Activated T-cell treated with anti-CD3 and anti-CD28 coated beads for 48 hours (primary cell): ENCODE data around the gene EFNA5.
A peak's percentile ranks its signal among the peaks of the same experiment; 100 is the strongest.

Experiments used
- DNase-seq: peaks from one replicate; pipeline ENCODE4 v3.0.0-alpha.2; 2020; ENCODE audit warnings: low read depth

The EFNA5 gene

DNA sequence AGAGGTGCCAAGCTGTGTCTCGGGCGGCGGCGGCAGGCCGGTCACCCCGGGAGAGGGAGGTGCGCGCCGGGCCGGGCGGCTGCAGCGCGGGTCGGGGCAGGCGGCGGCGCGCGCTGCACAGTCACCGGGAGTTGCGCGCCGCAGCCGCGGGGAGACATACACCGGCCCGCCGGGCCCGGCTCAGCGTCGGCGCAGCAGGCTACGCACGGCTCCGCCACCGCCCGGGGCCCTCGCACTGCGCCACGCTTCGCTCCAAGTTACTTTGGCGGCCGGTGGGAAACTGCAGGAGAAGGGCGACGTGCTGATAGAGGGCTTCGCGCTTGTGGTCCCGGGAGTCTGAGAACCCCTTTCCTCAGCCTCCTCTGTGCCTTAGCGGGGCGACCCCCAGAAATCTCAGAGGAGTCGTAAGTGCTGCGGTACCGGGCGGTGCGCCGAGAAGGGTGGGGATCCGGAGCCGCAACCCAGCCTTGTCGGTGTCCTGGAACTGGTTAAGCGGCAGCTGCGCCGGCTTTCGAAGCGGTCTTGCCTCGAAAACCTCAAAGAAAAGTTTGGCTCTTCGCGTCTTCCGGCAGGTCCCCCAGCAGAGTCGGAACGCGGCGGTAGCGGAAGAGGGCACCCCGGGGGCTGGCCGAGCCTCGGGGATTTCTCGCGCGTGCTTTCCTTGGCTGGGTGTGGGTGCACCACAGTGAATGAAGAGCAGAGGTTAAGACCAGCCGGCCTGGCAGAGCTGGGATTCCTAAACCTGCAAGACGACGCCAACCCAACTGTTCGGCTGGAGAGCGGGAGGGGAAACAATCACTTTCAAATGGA lies at the start of gene EFNA5:
EFNA5 (minus strand) TSS at position 6 of the 810 bp plus-strand sequence.
- no peak for DNase-seq

DNA sequence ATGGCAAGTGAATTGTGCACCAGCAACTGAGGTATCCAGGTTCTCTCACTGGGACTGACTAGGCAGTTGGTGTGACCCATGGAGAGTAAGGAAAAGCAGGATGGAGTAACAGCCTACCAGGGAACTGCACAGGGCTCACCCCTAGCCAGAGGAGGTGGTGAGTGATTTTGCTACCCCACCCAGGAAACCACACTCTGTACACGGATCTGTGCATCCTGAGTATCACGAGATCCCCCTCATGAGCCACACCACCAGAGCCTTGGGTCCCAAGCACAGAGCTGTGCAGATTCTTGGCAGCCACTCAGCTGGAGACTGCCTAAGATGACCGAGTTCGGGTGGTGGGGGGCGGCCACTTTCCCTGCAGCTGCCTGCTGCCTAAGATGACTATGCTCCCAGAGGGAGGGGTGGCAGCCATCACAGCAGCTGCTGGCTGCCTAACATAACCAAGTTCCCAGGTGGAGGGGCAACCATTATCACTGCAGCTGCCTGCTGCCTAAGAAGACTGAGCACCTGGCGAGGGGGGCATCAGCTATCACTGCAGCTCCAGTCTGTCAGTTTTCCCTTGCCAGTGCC lies 48.4 kb upstream of the EFNA5 start:
- no peak for DNase-seq

DNA sequence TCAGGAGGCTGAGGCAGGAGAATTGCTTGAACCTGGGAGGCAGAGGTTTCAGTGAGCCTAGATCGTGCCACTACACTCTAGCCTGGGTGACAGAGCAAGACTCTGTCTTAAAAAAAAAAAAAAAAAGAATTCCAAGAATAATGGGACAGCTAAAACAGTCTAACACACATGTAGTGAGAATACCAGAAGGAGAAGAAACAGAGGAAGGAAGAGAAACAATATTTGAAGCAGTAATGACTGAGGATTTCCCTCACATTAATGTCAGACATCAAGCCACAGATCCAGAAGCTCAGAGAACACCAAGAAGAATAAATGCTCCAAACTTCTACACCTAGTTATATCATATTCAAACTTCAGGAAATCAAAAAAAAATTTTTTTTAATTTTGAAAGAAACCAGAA lies 47.1 kb upstream of the EFNA5 start:
- no peak for DNase-seq

DNA sequence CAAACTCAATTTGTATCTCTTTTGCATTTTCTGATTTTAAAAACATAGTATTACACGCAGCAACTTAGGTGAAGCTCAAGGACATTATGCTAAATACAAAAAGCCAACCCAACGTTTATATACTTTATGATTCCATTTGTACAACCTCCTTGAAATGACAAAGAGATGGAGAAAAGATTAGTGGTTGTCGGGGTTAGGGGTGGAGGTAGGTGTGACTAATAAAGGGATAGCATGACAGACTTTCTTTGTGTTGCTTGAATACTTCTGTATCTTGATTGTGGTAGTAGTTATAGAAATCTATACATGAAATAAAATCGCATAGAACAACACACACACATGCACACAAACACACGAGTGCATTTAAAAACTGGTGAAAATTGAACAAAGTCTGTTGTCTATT lies 42.5 kb upstream of the EFNA5 start:
- no peak for DNase-seq

DNA sequence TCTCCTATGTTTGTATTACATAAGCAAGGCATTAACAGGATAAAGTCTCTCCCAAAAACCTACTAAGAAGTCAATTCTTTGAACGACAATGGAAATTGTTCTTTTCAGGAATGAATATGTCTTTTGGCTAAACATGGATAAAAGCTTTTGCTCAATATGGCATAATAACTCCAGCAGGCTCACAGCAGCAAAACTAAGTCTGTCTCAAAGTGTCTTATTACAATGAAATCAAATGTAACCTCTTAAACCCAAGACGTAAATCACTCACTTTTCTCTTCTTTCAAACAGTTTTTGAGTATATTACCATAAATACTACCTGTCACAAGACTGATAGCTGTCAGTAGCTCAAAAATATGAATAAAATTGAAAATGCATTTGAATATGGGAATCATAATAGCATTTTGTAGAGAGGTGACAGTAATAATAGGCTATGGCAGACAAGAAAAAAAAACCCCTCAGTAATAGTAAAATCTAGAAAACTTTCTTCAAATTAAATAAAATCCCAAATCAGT lies 41.7 kb upstream of the EFNA5 start:
- DNase-seq: no peak

DNA sequence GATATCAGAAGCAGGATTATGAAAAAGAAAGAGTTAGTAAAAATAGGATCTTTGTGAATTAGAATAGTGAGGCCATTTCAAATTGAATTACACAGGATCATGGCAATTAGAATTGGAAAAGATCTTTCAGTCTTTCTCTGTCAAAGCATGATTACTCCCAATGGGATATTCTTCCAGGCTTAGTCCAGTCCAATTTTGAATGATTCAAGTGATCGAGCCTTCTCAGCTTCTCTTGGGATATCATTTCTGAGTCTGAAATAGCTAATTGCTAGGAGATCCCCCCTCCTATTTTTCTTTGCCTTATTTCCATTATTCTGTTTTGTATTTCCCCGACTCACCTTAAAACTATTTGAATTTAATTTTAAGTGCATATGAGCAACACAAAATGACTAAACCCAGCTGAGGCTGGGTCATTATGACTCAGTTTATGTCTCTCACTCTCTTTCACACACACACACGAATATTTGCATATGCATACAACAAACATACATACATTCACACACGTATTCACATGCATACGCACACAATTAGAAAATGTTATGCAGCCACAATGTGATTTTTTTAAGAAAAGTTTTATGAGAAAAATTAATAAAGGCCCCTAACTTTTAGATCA lies 34.8 kb upstream of the EFNA5 start:
- DNase-seq: no peak

DNA sequence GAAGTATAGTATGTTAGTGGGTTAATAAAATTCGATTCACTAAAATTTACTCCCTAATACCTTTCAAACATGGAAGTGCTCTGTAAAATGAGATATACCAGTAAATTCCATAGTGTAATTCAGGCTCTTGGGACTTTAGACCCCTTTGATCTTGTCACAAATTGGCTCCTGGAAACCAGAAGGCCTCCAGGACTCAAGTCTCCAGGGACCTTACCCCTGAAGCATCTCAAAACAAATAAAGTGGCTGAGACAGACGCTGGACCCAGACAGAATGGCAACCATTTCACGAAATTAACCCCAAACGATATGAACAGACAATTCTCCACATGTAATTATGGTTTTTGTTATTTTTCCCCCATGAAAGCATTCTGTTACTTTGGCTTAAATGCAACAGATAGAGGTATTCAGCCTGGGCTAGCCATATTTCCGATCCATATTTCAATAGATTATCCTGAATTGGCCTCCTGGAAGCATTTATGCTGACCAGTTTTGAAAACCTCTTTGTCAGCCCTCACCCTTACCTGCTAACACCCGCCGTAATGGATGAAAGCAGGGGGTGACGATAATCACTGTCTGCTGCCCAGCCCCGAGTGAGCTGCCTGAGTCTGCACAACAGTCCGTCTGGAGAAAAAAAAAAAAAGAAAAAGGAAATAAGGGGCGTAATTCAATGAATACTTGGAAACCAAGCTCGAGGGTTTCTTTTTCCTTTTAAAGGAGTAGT lies 34.1 kb upstream of the EFNA5 start:
- DNase-seq: no peak

DNA sequence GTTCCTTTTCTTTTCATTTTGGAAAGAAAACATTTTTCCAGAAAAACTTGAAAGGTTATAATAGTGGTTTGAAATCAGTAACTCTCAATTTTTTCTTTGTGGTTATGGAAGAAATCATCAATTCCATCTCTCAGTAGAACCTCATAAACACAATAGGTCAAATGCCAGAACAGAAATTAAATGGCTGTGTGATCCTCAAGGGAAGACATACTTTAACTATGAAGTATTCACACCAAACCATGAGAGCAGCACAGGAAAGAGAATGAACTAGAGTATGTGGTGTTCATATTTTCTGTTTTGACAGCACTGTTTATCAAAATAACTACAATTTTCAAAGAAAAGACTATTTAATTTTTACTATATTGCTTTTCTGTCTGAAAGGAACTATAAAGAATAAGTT lies 29.7 kb upstream of the EFNA5 start:
- DNase-seq: no peak

DNA sequence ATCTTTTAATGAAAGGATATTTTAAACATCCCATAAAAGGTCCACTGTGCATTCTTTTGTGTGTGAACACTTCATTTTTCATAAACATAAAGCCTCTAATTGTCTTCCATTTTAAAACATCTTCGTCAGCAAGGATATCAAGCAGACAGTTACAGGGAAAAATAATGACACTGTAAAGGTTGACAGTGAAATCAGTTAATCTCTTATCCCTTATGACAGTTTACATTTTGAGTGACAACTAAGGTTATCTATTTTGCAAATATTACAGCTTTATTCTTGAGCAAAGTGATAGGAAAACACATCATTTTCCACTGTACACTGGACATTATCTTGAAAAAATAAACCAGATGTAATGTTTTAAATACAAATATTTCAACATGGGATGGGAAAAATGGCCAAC lies 28.7 kb upstream of the EFNA5 start:
- DNase-seq: no peak

DNA sequence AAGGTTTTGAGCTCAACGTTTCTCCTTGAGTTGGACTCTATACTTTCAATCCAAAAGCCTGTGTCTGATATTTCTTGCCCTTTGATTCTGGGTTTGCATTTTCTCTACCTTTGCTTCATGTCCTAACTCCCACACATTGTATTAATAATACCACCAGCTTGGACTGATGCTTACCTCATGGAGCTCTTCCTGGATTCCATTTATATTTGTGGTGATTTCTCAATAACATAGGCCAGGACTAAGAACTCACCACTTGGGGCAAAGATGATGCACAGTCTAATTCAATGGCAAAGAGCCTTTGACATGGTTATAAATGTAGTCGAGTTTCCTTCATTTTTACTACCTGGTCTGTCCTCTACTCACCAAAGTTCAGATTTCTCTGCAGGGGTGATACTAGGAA lies 27.5 kb upstream of the EFNA5 start:
- no peak for DNase-seq

DNA sequence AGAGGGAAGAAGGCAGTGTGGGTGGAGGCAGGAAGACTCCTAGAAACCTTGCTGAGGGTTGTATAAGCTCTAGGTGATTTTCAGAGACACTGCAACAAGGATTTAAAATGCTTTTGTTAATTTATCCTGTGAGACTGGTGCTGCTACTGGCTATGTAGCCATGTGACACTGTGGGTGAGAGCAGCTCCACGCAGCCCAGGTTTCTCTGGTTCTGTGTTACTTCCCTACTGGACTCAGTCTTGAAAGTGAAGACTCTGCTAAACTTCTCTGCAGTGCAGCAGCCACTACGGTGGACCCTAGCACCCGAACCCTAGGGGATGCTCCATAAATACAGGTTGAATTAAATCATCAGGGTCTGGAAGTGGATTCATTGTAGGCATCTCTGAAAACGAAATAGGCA lies 25.8 kb upstream of the EFNA5 start:
- no peak for DNase-seq

DNA sequence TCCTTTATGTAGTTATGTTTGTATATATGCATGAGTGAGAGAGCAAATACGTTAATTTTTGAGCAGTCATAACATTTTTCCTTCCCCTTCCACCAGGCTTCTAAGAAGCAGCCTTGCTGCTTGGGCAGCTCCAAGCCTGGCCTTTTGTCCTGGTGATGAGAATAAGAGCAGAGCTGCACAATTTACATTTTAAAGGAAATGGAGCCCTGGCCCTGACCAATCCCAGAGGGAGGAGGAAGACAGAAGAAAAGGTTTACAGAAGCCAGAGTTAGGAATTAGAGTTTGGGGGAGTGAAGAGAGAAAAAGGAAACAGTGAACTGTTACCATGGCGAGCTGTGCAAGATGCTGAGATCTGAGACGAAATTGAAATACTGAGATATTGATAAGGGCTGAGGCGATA lies 25.3 kb upstream of the EFNA5 start:
- DNase-seq: no peak

DNA sequence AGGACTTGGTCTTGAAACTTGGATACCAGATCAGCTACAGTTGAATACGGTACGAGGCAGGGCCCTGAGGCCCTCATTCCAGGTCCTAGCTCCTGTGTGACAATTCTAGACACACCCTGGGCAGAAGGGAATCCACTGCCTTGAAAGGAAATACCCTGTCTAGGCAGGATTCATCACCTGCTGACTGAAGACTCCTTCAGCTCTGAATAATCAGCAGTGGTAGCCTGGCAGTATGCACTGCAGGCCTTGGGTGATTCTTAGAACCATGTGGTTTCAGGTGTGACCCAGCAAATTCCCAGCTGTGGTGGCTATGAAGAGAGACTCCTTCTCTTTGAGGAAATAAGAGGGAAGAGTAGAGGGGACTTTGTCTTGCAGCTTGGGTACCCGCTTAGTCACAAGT lies 17.2 kb upstream of the EFNA5 start:
- DNase-seq: no peak

DNA sequence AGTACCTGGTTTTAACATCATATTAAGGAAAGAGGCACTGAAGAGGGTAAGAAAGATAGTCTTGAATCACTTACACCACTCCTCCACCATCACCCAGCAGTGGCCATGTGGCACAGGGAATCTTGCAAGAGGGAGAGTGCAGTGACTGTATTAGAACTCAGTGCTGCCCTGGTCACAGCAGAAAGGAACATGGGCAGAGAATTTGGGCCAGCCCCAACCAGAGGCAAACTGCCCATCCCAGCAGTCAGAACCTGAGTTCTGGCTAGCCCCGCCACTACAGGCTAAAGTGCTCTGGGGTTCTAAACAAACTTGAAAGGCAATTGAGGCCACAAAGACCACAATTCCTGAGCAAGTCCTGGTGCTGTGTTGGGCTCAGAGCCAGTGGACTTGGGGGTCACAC lies 16.7 kb upstream of the EFNA5 start:
- DNase-seq: no peak

DNA sequence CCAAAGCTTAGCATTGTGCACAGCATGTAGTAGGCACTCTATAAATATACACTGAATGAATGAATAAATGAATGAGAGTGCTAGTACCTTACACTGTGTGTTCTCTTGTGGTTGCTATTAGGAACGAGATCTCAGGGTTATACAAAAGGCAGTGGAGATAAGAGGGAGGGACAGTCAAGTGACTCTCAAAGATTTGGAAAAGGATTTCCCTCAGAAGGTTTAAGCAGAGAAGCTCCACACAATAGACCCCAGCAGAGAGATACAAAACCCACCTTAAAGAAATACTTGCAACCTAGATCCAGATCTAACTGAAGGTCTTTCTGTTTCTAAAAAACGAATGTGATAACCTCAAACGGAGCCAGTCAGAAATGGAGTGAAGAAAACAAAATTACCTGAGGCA lies 11.8 kb upstream of the EFNA5 start:
- DNase-seq: no peak

DNA sequence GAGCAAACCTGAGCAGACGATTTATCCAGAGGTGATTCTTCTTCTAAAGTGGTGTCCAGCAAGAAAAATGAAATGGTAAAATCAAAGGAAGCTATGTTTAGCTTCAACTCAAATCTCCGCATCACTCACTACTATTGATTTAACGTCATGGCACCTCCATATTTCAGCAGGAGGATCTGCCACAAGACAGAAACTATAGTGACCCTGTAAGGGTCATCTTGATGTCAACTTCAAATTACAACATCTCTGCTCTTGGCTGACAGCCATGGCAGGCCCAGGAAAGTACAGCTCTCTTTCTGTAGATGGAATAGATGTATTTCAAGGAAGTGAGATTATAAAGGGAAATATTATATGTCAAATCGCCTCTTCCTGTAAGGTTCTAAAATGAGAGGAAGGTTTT lies 10.1 kb upstream of the EFNA5 start:
- DNase-seq: no peak

DNA sequence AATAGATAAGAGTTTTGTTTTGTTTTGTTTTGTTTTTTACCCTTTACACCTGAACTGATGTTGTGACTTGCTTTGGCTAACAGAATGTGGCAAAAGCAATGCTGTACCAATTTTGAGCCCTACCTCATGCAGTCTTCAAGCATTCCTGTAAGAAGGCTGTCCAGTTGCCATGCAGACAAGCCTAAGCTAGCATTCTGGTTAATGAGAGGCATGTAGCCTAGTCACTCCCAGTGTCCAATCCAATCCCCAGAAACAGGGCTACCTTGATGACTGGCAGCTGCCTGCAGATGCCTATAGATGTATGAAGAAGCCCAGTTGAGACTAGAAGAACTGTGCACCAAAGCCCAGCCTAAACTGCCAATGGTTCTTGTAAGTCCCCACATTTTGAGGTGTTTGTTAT lies 9.4 kb upstream of the EFNA5 start:
- no peak for DNase-seq

DNA sequence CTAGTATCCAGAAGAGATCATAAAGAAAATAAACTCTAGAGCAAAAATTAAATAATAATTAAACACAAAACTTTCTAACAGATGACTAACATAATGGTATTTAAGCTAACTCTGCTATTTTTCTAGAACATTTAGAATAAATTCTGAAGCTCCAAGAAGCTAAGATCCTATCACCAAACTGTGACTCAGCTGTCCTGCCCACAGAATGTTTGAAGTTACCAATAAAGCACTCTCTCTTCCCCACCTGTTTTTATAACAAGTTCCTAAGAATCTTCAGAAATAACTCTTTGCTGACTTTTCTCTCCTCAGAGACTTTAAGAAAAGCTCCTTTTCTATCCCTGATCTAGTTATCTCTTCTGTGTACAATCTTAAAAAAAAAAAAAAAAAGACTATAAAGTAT lies 6.0 kb upstream of the EFNA5 start:
- DNase-seq: no peak

DNA sequence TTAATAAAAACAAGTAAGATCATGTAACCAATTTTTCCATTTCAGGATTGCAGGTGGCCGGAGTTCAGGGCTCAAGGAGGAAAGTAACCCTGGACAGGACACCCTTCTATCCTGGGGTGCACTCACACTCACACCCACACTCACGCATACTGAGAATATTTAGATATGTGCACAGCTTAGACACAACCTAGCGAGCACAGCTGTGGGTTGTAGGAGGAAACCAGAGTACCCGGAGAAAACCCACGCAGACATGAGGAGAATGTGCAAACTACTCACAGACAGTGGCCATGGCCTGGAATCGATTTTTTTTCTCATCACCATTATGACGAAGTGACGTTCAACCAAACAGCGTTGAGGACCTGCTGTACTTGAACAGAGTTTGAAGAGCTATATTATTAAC lies 4.5 kb upstream of the EFNA5 start:
- no peak for DNase-seq

DNA sequence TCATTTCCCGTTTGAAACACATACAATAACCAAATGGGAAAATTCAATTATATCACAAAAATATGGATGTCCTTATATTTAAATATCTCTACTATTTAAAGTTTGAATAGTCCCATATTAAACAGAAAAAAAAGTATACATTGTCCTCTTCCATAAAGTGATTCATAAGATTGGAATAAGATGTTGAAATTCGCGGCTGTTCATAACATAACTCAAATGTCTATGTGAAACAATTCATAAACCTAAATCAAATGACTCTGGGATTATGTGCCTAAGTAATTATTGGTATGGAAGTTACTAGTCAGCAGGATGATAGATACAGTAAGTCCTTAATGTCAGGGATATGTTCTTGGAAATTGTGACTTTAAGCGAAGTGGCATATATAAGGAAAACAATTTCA lies 3.9 kb upstream of the EFNA5 start:
- no peak for DNase-seq

DNA sequence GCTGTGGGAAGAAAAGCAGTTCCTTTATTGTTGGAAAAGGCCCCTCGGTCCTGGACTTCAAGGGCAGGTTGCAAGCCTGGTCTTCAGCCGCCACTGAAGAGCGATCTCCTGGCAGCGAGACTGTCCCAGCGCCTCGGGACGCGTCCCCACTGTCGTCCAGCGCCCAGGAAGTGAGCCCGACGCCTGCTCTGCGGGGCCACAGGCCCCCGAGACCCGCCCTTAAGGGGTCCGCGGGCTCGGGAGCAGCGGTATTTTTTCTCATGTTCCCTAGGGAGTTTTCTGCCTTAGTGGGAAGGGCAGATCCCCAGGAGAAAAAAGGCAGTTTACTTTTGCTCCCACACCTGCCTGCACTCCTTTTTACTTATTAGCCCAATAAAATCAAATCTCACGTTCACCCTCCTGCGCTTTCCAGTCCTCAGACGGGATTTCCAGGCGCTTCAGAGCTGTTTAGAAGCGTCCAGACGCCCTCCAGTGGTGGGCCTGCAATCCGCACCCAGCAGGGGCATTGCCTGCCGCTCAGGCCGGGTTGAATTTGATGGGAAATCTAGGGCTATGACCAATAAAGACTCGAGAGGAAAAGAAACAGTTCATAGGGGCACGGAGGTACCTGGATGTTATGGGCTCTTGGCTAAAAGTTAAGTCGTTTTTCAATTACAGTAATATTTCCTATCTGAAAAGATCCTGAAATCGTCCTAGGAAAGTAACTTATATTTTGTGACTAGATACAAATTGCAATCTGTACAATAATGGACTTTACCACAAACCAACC lies 2.8 kb upstream of the EFNA5 start:
- DNase-seq: peak; percentile 71

DNA sequence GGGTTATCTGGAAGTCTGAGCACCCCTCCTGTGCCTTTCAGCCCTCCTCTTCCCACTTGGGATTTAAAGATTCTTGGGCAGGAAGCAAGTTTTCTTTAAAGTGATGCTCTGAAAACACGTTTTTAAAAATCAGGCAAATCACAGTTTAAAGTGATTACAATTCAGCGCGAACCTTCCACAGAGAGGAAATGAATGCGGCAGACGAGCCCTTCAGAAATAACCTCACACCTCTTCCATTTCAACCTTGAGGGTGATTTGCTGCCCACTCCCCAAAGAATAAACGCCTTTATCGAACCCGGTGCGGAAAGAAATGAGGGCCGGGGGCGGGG lies 2.3 kb upstream of the EFNA5 start:
- DNase-seq: no peak
